Fibroblast of lung (primary cell): ENCODE data around the gene SMG6. TPM values are rescaled to one million over a fixed set of nuclear protein-coding genes. Genes with fewer than 3 reads are reported as not detected.

Experiments used
- DNase-seq, 2 donors: peaks; one replicate each; pipeline versions ENCODE4 v3.0.0 to v3.0.0-alpha.2; 2010; ENCODE audit warnings: low read depth in 2 of 2
- H2AFZ ChIP-seq: 2 replicates; pipeline ENCODE4 v1.5.1; 2012; ENCODE audit warnings: low read length, control low read depth, inconsistent platforms
- H3K27ac ChIP-seq: 2 replicates; pipeline ENCODE4 v1.5.1; 2011; ENCODE audit warnings: low read length, control low read depth; ENCODE audit not compliant: insufficient read depth
- H3K27me3 ChIP-seq: 2 replicates; pipeline ENCODE4 v1.5.1; 2011; ENCODE audit warnings: mild to moderate bottlenecking, low read length; ENCODE audit not compliant: control insufficient read depth, insufficient read depth
- H3K36me3 ChIP-seq: 2 replicates; pipeline ENCODE4 v1.5.1; 2011; ENCODE audit warnings: low read length; ENCODE audit not compliant: control insufficient read depth, insufficient read depth
- H3K4me1 ChIP-seq: 2 replicates; pipeline ENCODE4 v1.5.1; 2011; ENCODE audit warnings: low read length; ENCODE audit not compliant: control insufficient read depth, insufficient read depth; ENCODE audit errors: extremely low read depth
- H3K4me2 ChIP-seq: 2 replicates; pipeline ENCODE4 v1.5.1; 2011; ENCODE audit warnings: low read length, control low read depth; ENCODE audit not compliant: insufficient read depth; ENCODE audit errors: extremely low read depth
- H3K4me3 ChIP-seq, 4 experiments: fragments of 200-600 bp in 1 of 4; sonication (generic) in 1 of 4; replicated peaks in 1 of 4; 2 replicates each; pipeline ENCODE4 v1.5.1; 2011 to 2016; ENCODE audit warnings: low read length in 4 of 4, low read depth in 3 of 4, mild to moderate bottlenecking in 3 of 4, control low read depth in 2 of 4, inconsistent platforms in 1 of 4, mixed read lengths in 1 of 4; ENCODE audit not compliant: insufficient read depth in 1 of 4; ENCODE audit errors: control extremely low read depth in 1 of 4
- H3K79me2 ChIP-seq: 2 replicates; pipeline ENCODE4 v1.5.1; 2012; ENCODE audit warnings: mild to moderate bottlenecking, low read length, inconsistent platforms; ENCODE audit not compliant: control insufficient read depth, insufficient read depth
- H3K9ac ChIP-seq: 2 replicates; pipeline ENCODE4 v1.5.1; 2011; ENCODE audit warnings: mild to moderate bottlenecking, low read length, control low read depth; ENCODE audit not compliant: insufficient read depth
- H3K9me3 ChIP-seq: 2 replicates; pipeline ENCODE4 v1.5.1; 2012; ENCODE audit warnings: low read depth, low read length; ENCODE audit not compliant: control insufficient read depth, insufficient read depth
- H4K20me1 ChIP-seq: 2 replicates; pipeline ENCODE4 v1.5.1; 2011; ENCODE audit warnings: low read length; ENCODE audit not compliant: control insufficient read depth, insufficient read depth; ENCODE audit errors: extremely low read depth
- CTCF ChIP-seq, 2 donors: IDR thresholded peaks in 1 of 2; conservative IDR thresholded peaks in 1 of 2; 1 replicate in 1 of 2; 2 replicates in 1 of 2; pipeline ENCODE4 v1.5.1; 2011 to 2012; ENCODE audit warnings: low read length in 2 of 2, control low read depth in 1 of 2, inconsistent platforms in 1 of 2, low read depth in 1 of 2, mild to moderate bottlenecking in 1 of 2
- EZH2 ChIP-seq: IDR thresholded peaks from 2 replicates; pipeline ENCODE4 v1.5.1; 2012; ENCODE audit warnings: low read length, control low read depth, mild to moderate bottlenecking; ENCODE audit errors: missing control alignments
- polyA minus RNA-seq: library from RNA; depleted of rRNA, polyadenylated mRNA; stranded (reverse); fragments of >200 nt; gene quantifications from 2 replicates; pipeline ENCODE4 v1.2.3, GENCODE V29; 2011; ENCODE audit warnings: low replicate concordance
- polyA plus RNA-seq, 2 donors: library from polyadenylated mRNA; depleted of rRNA in 1 of 2; stranded (reverse) in 1 of 2; unstranded in 1 of 2; fragments of >200 nt; gene quantifications; 2 replicates each; pipeline ENCODE4 v1.2.1, GENCODE V29; 2011 to 2012; ENCODE audit warnings: missing spikeins in 1 of 2
- total RNA-seq: library from RNA; depleted of rRNA; stranded (reverse); fragments of >200 nt; gene quantifications from 2 replicates; pipeline ENCODE4 v1.2.1, GENCODE V29; 2014

SMG6 gene
- total RNA-seq = 25.7 and 29.9 TPM in 2 replicates
- polyA plus RNA-seq = 14.7 and 15.5 TPM in 2 replicates
- polyA plus RNA-seq (2012) = 29.6 and 34.2 TPM in 2 replicates
- 296 and 346 TPM in 2 replicates for polyA minus RNA-seq

- Histone ChIP-seq H3K9me3 (no peaks in the 10 kb centered on the region), H3K79me2 (peaks cover 33% of the 10 kb centered on the region), H3K4me2 (peak within 1 kb of the TSS; percentile 81), H3K4me1 (no peaks in the 10 kb centered on the region), H2AFZ (peak within 1 kb of the TSS; percentile 77), H3K27me3 (no peaks in the 10 kb centered on the region), H3K36me3 (peaks cover 7% of the 10 kb centered on the region), H4K20me1 (no peaks in the 10 kb centered on the region), H3K27ac (peak within 1 kb of the TSS; percentile 83), H3K9ac (peak within 1 kb of the TSS; percentile 92), H3K4me3 (peak within 1 kb of the TSS; percentile 76 to 98 (median 94))
- DNase-seq = peak; percentile 82 to 84
- TF ChIP-seq CTCF (conservative IDR thresholded peaks at IDR 0.05 in 1 of 2, IDR thresholded peaks at IDR 0.05 in 1 of 2; ENCODE audit: low read depth in 1 of 2, low read length in 2 of 2) (no peak), EZH2 (no peak)
Measured at GRCh38 chr17:2303204-2304188, at the start of gene SMG6, which contains the start of gene SRR. TSS of gene SMG6 (minus strand) at chr17:2303785. CDS start at chr17:2303720, 65 bp downstream. TSS of gene SRR (plus strand) at chr17:2303950. CDS start at chr17:2315561, 11,611 bp downstream.

- no peak overlapping the region for H3K4me2 ChIP-seq
- DNase-seq = no peak
- peaks cover 2% of the 10 kb centered on the region for H3K4me1 ChIP-seq
- H3K36me3 ChIP-seq = no peaks in the 10 kb centered on the region
- H3K27ac ChIP-seq = no peak overlapping the region
- H3K27me3 ChIP-seq = no peaks in the 10 kb centered on the region
- H4K20me1 ChIP-seq = no peaks in the 10 kb centered on the region
- H3K9me3 ChIP-seq = no peaks in the 10 kb centered on the region
- H2AFZ ChIP-seq = no peak overlapping the region
- TF ChIP-seq EZH2 (no peak), CTCF (conservative IDR thresholded peaks at IDR 0.05 in 1 of 2, IDR thresholded peaks at IDR 0.05 in 1 of 2; ENCODE audit: low read depth in 1 of 2, low read length in 2 of 2) (no peak)
- H3K4me3 ChIP-seq = no peak overlapping the region
- no peak overlapping the region for H3K9ac ChIP-seq
- no peaks in the 10 kb centered on the region for H3K79me2 ChIP-seq
Measured at GRCh38 chr17:2351269-2351668, 47.7 kb upstream of the SMG6 start.
